Panc1 (cell line): ENCODE results near the gene RANBP17. TPM values are rescaled to one million over a fixed set of nuclear protein-coding genes. Genes with fewer than 3 reads are reported as not detected.

Experiments used
- ATAC-seq: fragments of 200-7000 bp; cut with Tn5 transposase; 2 replicates; pipeline ENCODE4 v1.9.1; 2020; ENCODE audit warnings: mild to moderate bottlenecking, moderate library complexity
- BruUV-seq: library from RNA; stranded (reverse); fragments of 400-500 nt; replicated peaks from 2 replicates; lab custom pipeline; 2021; lab: Mats Ljungman, UMichigan
- CTCF ChIA-PET: fragments of 300-600 bp; sonication (Branson Sonifier 250); formaldehyde crosslinking; loops from one replicate; lab custom pipeline; 2022; ENCODE audit warnings: antibody characterized with exemption; lab: Charles Lee
- POLR2A ChIA-PET: fragments of 300-600 bp; sonication (Branson Sonifier 250); formaldehyde crosslinking; loops from one replicate; lab custom pipeline; 2022; ENCODE audit warnings: antibody characterized with exemption; lab: Charles Lee
- DNase-seq: peaks from one replicate; pipeline ENCODE4 v3.0.0-alpha.2; 2010; ENCODE audit warnings: low read depth, low spot score
- H3K27ac ChIP-seq: 2 replicates; pipeline ENCODE4 v1.5.1; 2011; ENCODE audit warnings: mild to moderate bottlenecking, low read length, inconsistent platforms
- H3K27me3 ChIP-seq: fragments of 200-500 bp; sonication (Bioruptor generic); 2 replicates; pipeline ENCODE4 v1.6.0; 2014; ENCODE audit warnings: low read length, inconsistent platforms; ENCODE audit not compliant: control insufficient read depth, insufficient read depth
- H3K36me3 ChIP-seq: fragments of 200-500 bp; sonication (Bioruptor generic); 2 replicates; pipeline ENCODE4 v1.5.1; 2014; ENCODE audit warnings: inconsistent platforms, mild to moderate bottlenecking, low read length, moderate library complexity; ENCODE audit not compliant: control insufficient read depth, insufficient read depth
- H3K4me1 ChIP-seq: 2 replicates; pipeline ENCODE4 v1.5.1; 2011; ENCODE audit warnings: inconsistent platforms, mild to moderate bottlenecking, low read length, moderate library complexity; ENCODE audit not compliant: control insufficient read depth, insufficient read depth
- H3K4me3 ChIP-seq, 2 experiments: 2 replicates each; pipeline ENCODE4 v1.5.1; 2011 to 2012; ENCODE audit warnings: low read depth in 2 of 2, low read length in 2 of 2, mild to moderate bottlenecking in 2 of 2, inconsistent platforms in 1 of 2, moderate library complexity in 1 of 2
- H3K9me3 ChIP-seq: fragments of 200-500 bp; sonication (Bioruptor generic); 2 replicates; pipeline ENCODE4 v1.5.1; 2014; ENCODE audit warnings: low read depth, mild to moderate bottlenecking, inconsistent platforms, low read length, moderate library complexity; ENCODE audit not compliant: control insufficient read depth, insufficient read depth
- CTCF ChIP-seq: fragments of 450-650 bp; IDR thresholded peaks from 2 replicates; pipeline ENCODE4 v1.5.1; 2017; ENCODE audit warnings: mild to moderate bottlenecking
- POLR2AphosphoS5 ChIP-seq: IDR thresholded peaks from 2 replicates; pipeline ENCODE4 v1.6.1; 2012; ENCODE audit warnings: mild to moderate bottlenecking, low read depth, low read length, moderate library complexity
- REST ChIP-seq, 2 experiments: IDR thresholded peaks; 2 replicates each; pipeline ENCODE4 v1.6.1; 2011 to 2012; ENCODE audit warnings: low read depth in 2 of 2, control low read depth in 1 of 2, low read length in 1 of 2, mild to moderate bottlenecking in 1 of 2, moderate library complexity in 1 of 2; ENCODE audit not compliant: insufficient read depth in 1 of 2
- SIN3A ChIP-seq: IDR thresholded peaks from 2 replicates; pipeline ENCODE4 v1.6.1; 2012; ENCODE audit warnings: low read depth, mild to moderate bottlenecking, low read length, moderate library complexity, borderline replicate concordance; ENCODE audit not compliant: insufficient read depth
- TCF7L2 ChIP-seq: IDR thresholded peaks from 2 replicates; pipeline ENCODE4 v1.6.1; 2011; ENCODE audit warnings: mild to moderate bottlenecking, low read depth, low read length, inconsistent platforms
- in situ Hi-C: cut with HindIII; loops from 2 replicates; pipeline ENCODE4 v1.10.0; 2016; ENCODE audit warnings: low sequenced_read_pairs, low pct_unique_long_range_greater_than_20kb
- intact Hi-C: fragments of 100-400 bp; cut with micrococcal nuclease; formaldehyde crosslinking; loops from one replicate; pipeline ENCODE4 v1.10.0; 2022; ENCODE audit not compliant: unreplicated experiment
- total RNA-seq: library from RNA; stranded (reverse); gene quantifications from one replicate; pipeline ENCODE4 v1.2.1, GENCODE V29; 2021; ENCODE audit not compliant: unreplicated experiment

RANBP17 gene
- total RNA-seq, 1 experiment from 2014 or later = not detected

- CTCF ChIA-PET = no interaction called here
- H3K36me3 ChIP-seq = no peaks in the 10 kb centered on the region; the same call in 1 of the 2 replicates
- POLR2A ChIA-PET = no interaction called here
- no peak for ATAC-seq
- in situ Hi-C loops = no loop called here
- H3K4me1 ChIP-seq = no peaks in the 10 kb centered on the region
- no peak for DNase-seq
- no peak overlapping the region for H3K27ac ChIP-seq
- intact Hi-C loops = no loop called here
- TF ChIP-seq TCF7L2 (no peak), REST (IDR thresholded peaks at IDR 0.05; ENCODE audit: insufficient read depth in 1 of 2, low read depth in 2 of 2, low read length in 1 of 2) (no peak), CTCF (no peak), SIN3A (no peak), POLR2AphosphoS5 (no peak)
- no TSS peak for BruUV-seq
- no peak overlapping the region for H3K4me3 ChIP-seq
- H3K27me3 ChIP-seq = peaks cover 3% of the 10 kb centered on the region
- no peaks in the 10 kb centered on the region for H3K9me3 ChIP-seq
These were observed 407.9 kb downstream of the RANBP17 start for GRCh38 chr5:171269717-171270116.

- CTCF ChIA-PET = no interaction called here
- BruUV-seq = no TSS peak
These were observed 408.3 kb downstream of the RANBP17 start for GRCh38 chr5:171270136-171270535.

More at GRCh38 chr5:171270136-171270535, 408.3 kb downstream of the RANBP17 start:
- H3K4me3 ChIP-seq = no peak overlapping the region
- in situ Hi-C loops (no loop called here), intact Hi-C loops (no loop called here)
- no peak for ATAC-seq
- H3K27me3 ChIP-seq = peaks cover 2% of the 10 kb centered on the region; the same call in 1 of the 2 replicates
- no peak for DNase-seq
- no peaks in the 10 kb centered on the region for H3K9me3 ChIP-seq
- no peak overlapping the region for H3K27ac ChIP-seq
- POLR2A ChIA-PET = no interaction called here
- H3K4me1 ChIP-seq = no peaks in the 10 kb centered on the region
- no peak for TF ChIP-seq SIN3A
- TF ChIP-seq TCF7L2 = no peak
- TF ChIP-seq CTCF = no peak
- no peak for TF ChIP-seq REST (IDR thresholded peaks at IDR 0.05; ENCODE audit: insufficient read depth in 1 of 2, low read depth in 2 of 2, low read length in 1 of 2)
- no peak for TF ChIP-seq POLR2AphosphoS5
- no peaks in the 10 kb centered on the region; the same call in 1 of the 2 replicates for H3K36me3 ChIP-seq
